Gastrocnemius medialis (tissue), 4 donors: Measurements from ENCODE around the gene AACS.

Experiments
- CTCF ChIP-seq, 5 experiments: fragments of 450-650 bp in 3 of 5; fragments of 200-600 bp in 2 of 5; sonication (generic) in 2 of 5; IDR thresholded peaks in 4 of 5; conservative IDR thresholded peaks in 1 of 5; 1 replicate in 4 of 5; 2 replicates in 1 of 5; pipeline ENCODE4 v1.5.1; 2016 to 2019; ENCODE audit warnings: antibody characterized with exemption in 5 of 5, mild to moderate bottlenecking in 3 of 5, moderate library complexity in 3 of 5
- POLR2A ChIP-seq, 2 donors: fragments of 450-650 bp; IDR thresholded peaks; one replicate each; pipeline ENCODE4 v1.6.1; 2017; ENCODE audit warnings: antibody characterized with exemption in 2 of 2, mild to moderate bottlenecking in 2 of 2, moderate library complexity in 2 of 2

- TF ChIP-seq POLR2A (IDR thresholded peaks at IDR 0.05) (no peak), CTCF (IDR thresholded peaks at IDR 0.05 in 4 of 5, conservative IDR thresholded peaks at IDR 0.05 in 1 of 5) (no peak)
Observed at GRCh38 chr12:125166041-125166440, 100.8 kb downstream of the AACS start.
